Cardiac fibroblast (primary cell): ENCODE results near the gene SFSWAP.

Source experiments
- DNase-seq, 2 donors: peaks; one replicate each; pipeline versions ENCODE4 v3.0.0 to v3.0.0-alpha.2; 2010; ENCODE audit warnings: low read depth in 2 of 2
- H3K4me3 ChIP-seq, 2 donors: replicated peaks in 1 of 2; 1 replicate in 1 of 2; 2 replicates in 1 of 2; pipeline ENCODE4 v1.5.1; 2011; ENCODE audit warnings: low read depth in 2 of 2, low read length in 2 of 2, mild to moderate bottlenecking in 2 of 2, moderate library complexity in 1 of 2
- CTCF ChIP-seq: IDR thresholded peaks from one replicate; pipeline ENCODE4 v1.5.1; 2011; ENCODE audit warnings: low read depth, mild to moderate bottlenecking, low read length, inconsistent platforms

Gene SFSWAP

GRCh38 chr12:131693149-131693548, 17.7 kb upstream of the SFSWAP start:
- no peak for TF ChIP-seq CTCF
- no peak overlapping the region for H3K4me3 ChIP-seq
- DNase-seq, result no peak

- no peak for TF ChIP-seq CTCF
- no peak overlapping the region for H3K4me3 ChIP-seq
- no peak for DNase-seq
Observed at GRCh38 chr12:131694116-131694838, 16.6 kb upstream of the SFSWAP start.

- no peak for DNase-seq
- TF ChIP-seq CTCF, result no peak
Observed at GRCh38 chr12:131695968-131696367, 14.9 kb upstream of the SFSWAP start.

GRCh38 chr12:131698286-131698685, 12.6 kb upstream of the SFSWAP start:
- no peak for TF ChIP-seq CTCF
- DNase-seq, result no peak
- no peak overlapping the region for H3K4me3 ChIP-seq

More at GRCh38 chr12:131695968-131696367, 14.9 kb upstream of the SFSWAP start:
- H3K4me3 ChIP-seq, result no peak overlapping the region

GRCh38 chr12:131699434-131699833, 11.5 kb upstream of the SFSWAP start:
- peak in 1 of 2 donors; percentile 55 for DNase-seq
- no peak overlapping the region for H3K4me3 ChIP-seq
- no peak for TF ChIP-seq CTCF

GRCh38 chr12:131700271-131700670, 10.6 kb upstream of the SFSWAP start:
- TF ChIP-seq CTCF, result no peak
- DNase-seq, result no peak
- no peak overlapping the region for H3K4me3 ChIP-seq
